HG03025 (cell line): ENCODE measurements around the gene SUPT6H.

ENCODE experiments used
- ATAC-seq: cut with Tn5 transposase; IDR thresholded peaks from one replicate; pipeline ENCODE4 v1.9.1; 2021; ENCODE audit warnings: mild to moderate bottlenecking, moderate library complexity; ENCODE audit not compliant: unreplicated experiment, low FRiP score

The SUPT6H gene

GRCh38 chr17:28747051-28747691 lies 85.2 kb downstream of the SUPT6H start:
- ATAC-seq, result no peak

- no peak for ATAC-seq
Measured at GRCh38 chr17:28747801-28748750, 86.1 kb downstream of the SUPT6H start.

GRCh38 chr17:28748852-28749515 lies 87.0 kb downstream of the SUPT6H start:
- no peak for ATAC-seq

- no peak for ATAC-seq
Measured at GRCh38 chr17:28749516-28750177, 87.6 kb downstream of the SUPT6H start.

- ATAC-seq, result no peak
Measured at GRCh38 chr17:28750178-28751047, 88.4 kb downstream of the SUPT6H start.

GRCh38 chr17:28751600-28752366 lies 89.8 kb downstream of the SUPT6H start:
- no peak for ATAC-seq
